Gastrocnemius medialis (tissue), 4 donors: ENCODE data around the gene MNX1. TPM values are rescaled to one million over a fixed set of nuclear protein-coding genes. Genes with fewer than 3 reads are reported as not detected.

Experiments used
- ATAC-seq, 2 donors: fragments of 150-250 bp; one replicate each; pipeline ENCODE4 v1.9.1; 2016
- DNase-seq, 2 donors: peaks; one replicate each; pipeline ENCODE4 v3.0.0-alpha.2; 2019
- H3K27ac ChIP-seq, 4 donors: fragments of 200-600 bp; sonication (generic); 1 replicate in 1 of 4; 2 replicates in 3 of 4; pipeline ENCODE4 v1.5.1; 2016 to 2018; ENCODE audit warnings: mild to moderate bottlenecking in 2 of 4, moderate library complexity in 1 of 4
- H3K27me3 ChIP-seq, 3 donors: fragments of 200-600 bp; sonication (generic) in 2 of 3; 1 replicate in 1 of 3; 2 replicates in 2 of 3; pipeline versions ENCODE4 v1.5.1 to v1.6.0; 2016 to 2019; ENCODE audit warnings: mild to moderate bottlenecking in 1 of 3, moderate library complexity in 1 of 3
- H3K36me3 ChIP-seq, 2 donors: fragments of 200-600 bp; sonication (generic) in 1 of 2; one replicate each; pipeline ENCODE4 v1.5.1; 2017 to 2018
- H3K4me1 ChIP-seq, 2 donors: fragments of 200-600 bp; sonication (generic) in 1 of 2; one replicate each; pipeline ENCODE4 v1.5.1; 2016 to 2017; ENCODE audit warnings: mild to moderate bottlenecking in 2 of 2
- H3K4me3 ChIP-seq, 4 donors: fragments of 200-600 bp; sonication (generic) in 3 of 4; 1 replicate in 1 of 4; 2 replicates in 3 of 4; pipeline ENCODE4 v1.5.1; 2016 to 2019; ENCODE audit warnings: mild to moderate bottlenecking in 2 of 4
- H3K9me3 ChIP-seq, 3 donors: fragments of 200-600 bp; sonication (generic) in 2 of 3; 1 replicate in 1 of 3; 2 replicates in 2 of 3; pipeline ENCODE4 v1.5.1; 2016 to 2019
- POLR2A ChIP-seq, 2 donors: fragments of 450-650 bp; IDR thresholded peaks; one replicate each; pipeline ENCODE4 v1.6.1; 2017; ENCODE audit warnings: antibody characterized with exemption in 2 of 2, mild to moderate bottlenecking in 2 of 2, moderate library complexity in 2 of 2
- in situ Hi-C, 4 donors: fragments of 200-750 bp; cut with MboI; loops; one replicate each; pipeline versions ENCODE4 v1.15.0 to v1.8.0; 2017; ENCODE audit warnings: low sequenced_read_pairs in 4 of 4
- intact Hi-C: fragments of 100-400 bp; cut with DNase I; formaldehyde crosslinking; loops from one replicate; pipeline ENCODE4 v1.15.1; 2023; ENCODE audit warnings: low total_unique reads
- total RNA-seq, 4 donors: library from RNA; depleted of rRNA; stranded (reverse); fragments of >200 nt; gene quantifications; one replicate each; pipeline versions ENCODE4 v1.1.0 to v1.2.3, GENCODE V29; 2016
- TF ChIP-seq, protein P1 (sequence below), 5 experiments: fragments of 450-650 bp in 3 of 5; fragments of 200-600 bp in 2 of 5; sonication (generic) in 2 of 5; IDR thresholded peaks in 4 of 5; conservative IDR thresholded peaks in 1 of 5; 1 replicate in 4 of 5; 2 replicates in 1 of 5; pipeline ENCODE4 v1.5.1; 2016 to 2019; ENCODE audit warnings: antibody characterized with exemption in 5 of 5, mild to moderate bottlenecking in 3 of 5, moderate library complexity in 3 of 5

The MNX1 gene
- under 1 TPM in 2 of 4 donors, not detected in 2; 0.16 to 0.20 TPM for total RNA-seq

GRCh38 chr7:157010588-157011332 is at the start of gene MNX1:
Gene MNX1, minus strand, starts transcription at chr7:157010663. Its CDS starts 313 bp downstream, at chr7:157010350.
- H3K9me3 ChIP-seq = no peaks in the 10 kb centered on the region
- in situ Hi-C loops = no loop called here
- peak; percentile 23 to 57 for DNase-seq
- peak; percentile 87 to 92 for ATAC-seq
- peaks cover 80 to 93% (median 89%) of the 10 kb centered on the region in 3 donors for H3K27me3 ChIP-seq
- no peak within 1 kb of the TSS for H3K27ac ChIP-seq
- H3K4me1 ChIP-seq = peaks cover 0 to 4% of the 10 kb centered on the region in 2 donors
- intact Hi-C loops = no loop called here
- H3K4me3 ChIP-seq = peak within 1 kb of the TSS; percentile 62 to 72 (median 66)
- H3K36me3 ChIP-seq = no peaks in the 10 kb centered on the region
- TF ChIP-seq, protein P1, sequence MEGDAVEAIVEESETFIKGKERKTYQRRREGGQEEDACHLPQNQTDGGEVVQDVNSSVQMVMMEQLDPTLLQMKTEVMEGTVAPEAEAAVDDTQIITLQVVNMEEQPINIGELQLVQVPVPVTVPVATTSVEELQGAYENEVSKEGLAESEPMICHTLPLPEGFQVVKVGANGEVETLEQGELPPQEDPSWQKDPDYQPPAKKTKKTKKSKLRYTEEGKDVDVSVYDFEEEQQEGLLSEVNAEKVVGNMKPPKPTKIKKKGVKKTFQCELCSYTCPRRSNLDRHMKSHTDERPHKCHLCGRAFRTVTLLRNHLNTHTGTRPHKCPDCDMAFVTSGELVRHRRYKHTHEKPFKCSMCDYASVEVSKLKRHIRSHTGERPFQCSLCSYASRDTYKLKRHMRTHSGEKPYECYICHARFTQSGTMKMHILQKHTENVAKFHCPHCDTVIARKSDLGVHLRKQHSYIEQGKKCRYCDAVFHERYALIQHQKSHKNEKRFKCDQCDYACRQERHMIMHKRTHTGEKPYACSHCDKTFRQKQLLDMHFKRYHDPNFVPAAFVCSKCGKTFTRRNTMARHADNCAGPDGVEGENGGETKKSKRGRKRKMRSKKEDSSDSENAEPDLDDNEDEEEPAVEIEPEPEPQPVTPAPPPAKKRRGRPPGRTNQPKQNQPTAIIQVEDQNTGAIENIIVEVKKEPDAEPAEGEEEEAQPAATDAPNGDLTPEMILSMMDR (IDR thresholded peaks at IDR 0.05 in 4 of 5, conservative IDR thresholded peaks at IDR 0.05 in 1 of 5) = no peak
- TF ChIP-seq POLR2A (IDR thresholded peaks at IDR 0.05) = no peak

DNA sequence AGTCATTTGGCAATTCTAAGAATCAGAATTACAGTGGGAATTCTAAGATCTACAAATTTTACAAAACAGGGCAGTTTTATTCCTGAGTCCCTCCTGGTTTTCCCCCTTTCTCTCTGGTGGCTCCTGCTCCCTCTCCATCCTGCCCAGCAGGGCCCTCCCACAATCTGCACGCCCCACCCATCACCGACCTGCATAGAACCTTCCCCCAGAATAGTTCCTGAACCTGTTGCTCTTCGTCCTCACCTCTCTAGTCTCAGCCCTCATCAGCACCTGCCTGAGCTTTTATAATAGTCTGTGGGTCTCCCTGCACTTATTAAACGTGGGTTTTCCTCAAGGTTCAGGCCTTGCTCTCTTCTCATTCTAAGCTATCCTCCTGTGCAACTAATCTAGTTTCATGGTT is 49.1 kb upstream of the MNX1 start:
- ATAC-seq (no peak), DNase-seq (no peak)
- H3K36me3 ChIP-seq = no peaks in the 10 kb centered on the region
- no peaks in the 10 kb centered on the region for H3K9me3 ChIP-seq
- in situ Hi-C loops (no loop called here), intact Hi-C loops (no loop called here)
- H3K4me1 ChIP-seq = no peaks in the 10 kb centered on the region
- H3K27me3 ChIP-seq = peaks cover 0 to 8% (median 0%) of the 10 kb centered on the region in 3 donors
- no peak for TF ChIP-seq POLR2A (IDR thresholded peaks at IDR 0.05)
- TF ChIP-seq, protein P1 (IDR thresholded peaks at IDR 0.05 in 4 of 5, conservative IDR thresholded peaks at IDR 0.05 in 1 of 5) = no peak
- H3K4me3 ChIP-seq = no peak overlapping the region
- no peak overlapping the region for H3K27ac ChIP-seq

- Histone ChIP-seq H3K27ac (no peak overlapping the region), H3K4me3 (no peak overlapping the region), H3K36me3 (no peaks in the 10 kb centered on the region), H3K9me3 (no peaks in the 10 kb centered on the region), H3K4me1 (no peaks in the 10 kb centered on the region), H3K27me3 (peaks cover 0 to 8% (median 0%) of the 10 kb centered on the region in 3 donors)
- intact Hi-C loops = no loop called here
- ATAC-seq = no peak
- in situ Hi-C loops = no loop called here
- no peak for DNase-seq
- TF ChIP-seq POLR2A (IDR thresholded peaks at IDR 0.05) = no peak
- TF ChIP-seq, protein P1 (IDR thresholded peaks at IDR 0.05 in 4 of 5, conservative IDR thresholded peaks at IDR 0.05 in 1 of 5) = no peak
Measured at GRCh38 chr7:157058701-157059100, 48.2 kb upstream of the MNX1 start.

DNA sequence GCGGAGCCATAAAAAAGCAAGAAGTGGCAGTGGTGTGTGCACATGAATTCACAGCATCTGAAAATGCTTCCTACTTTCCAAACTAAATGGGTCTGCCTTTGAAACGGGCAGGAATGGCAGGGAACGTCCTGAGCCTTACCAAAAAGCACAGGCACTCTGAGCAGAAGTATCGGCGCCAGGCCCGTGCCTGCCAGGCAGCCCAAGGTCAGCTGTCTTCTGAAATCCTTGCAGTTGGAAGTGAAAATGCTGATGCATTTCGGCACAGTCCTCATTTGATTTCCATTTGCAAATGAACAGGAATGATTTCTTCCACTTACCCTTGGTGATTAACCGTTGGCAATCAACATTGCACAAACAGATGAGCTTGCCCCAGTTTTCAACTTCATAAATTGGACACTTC is 47.6 kb upstream of the MNX1 start:
- no peaks in the 10 kb centered on the region for H3K36me3 ChIP-seq
- H3K4me3 ChIP-seq = no peak overlapping the region
- H3K4me1 ChIP-seq = no peaks in the 10 kb centered on the region
- H3K27me3 ChIP-seq = peaks cover 0 to 13% (median 0%) of the 10 kb centered on the region in 3 donors
- TF ChIP-seq POLR2A (IDR thresholded peaks at IDR 0.05) = no peak
- TF ChIP-seq, protein P1 (IDR thresholded peaks at IDR 0.05 in 4 of 5, conservative IDR thresholded peaks at IDR 0.05 in 1 of 5) = no peak
- DNase-seq (no peak), ATAC-seq (no peak)
- no peak overlapping the region for H3K27ac ChIP-seq
- in situ Hi-C loops (no loop called here), intact Hi-C loops (no loop called here)
- H3K9me3 ChIP-seq = no peaks in the 10 kb centered on the region
